ENCODE results near the gene KRT77. TPM values are rescaled to one million over a fixed set of nuclear protein-coding genes. Genes with fewer than 3 reads are reported as not detected.
A peak's percentile ranks its signal among the peaks of the same experiment; 100 is the strongest.

The KRT77 gene
- total RNA-seq, 1 donor = not detected

DNA sequence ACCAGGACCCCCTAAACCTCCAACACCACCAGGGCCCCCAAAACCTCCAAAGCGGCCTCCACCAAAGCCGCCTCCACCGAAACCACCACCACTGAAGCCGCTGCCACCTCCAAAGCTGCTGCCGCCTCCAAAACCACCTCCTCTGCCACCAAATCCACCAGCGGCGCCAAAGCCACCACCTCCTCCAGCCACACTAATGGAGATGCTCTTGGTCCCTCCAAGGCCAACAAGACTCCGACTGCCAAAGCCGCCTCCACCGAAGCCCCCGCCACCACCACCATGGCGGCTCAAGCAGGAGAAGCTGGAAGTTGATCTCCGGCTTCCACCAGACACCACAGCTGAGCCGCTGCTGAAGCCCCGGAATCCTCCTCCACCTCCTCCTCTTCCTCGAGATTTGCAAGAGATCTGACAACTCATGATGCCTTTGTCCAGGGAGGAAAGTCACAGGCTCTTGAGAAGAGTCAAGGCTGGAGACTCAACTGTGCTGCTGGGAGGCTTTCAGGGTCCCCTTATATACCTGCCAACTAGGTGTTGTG lies 51.5 kb downstream of the KRT77 start, which contains the start of gene KRT2:
TSS of gene KRT2 (minus strand) at position 486 of the 536 bp plus-strand sequence. CDS start at position 417, 69 bp downstream.
- H2AFZ ChIP-seq (ENCODE audit: low read length) = no peak within 1 kb of the TSS
- H3K27me3 ChIP-seq (ENCODE audit: insufficient read depth, low read length) = peaks cover 36% of the 10 kb centered on the region
- no peaks in the 10 kb centered on the region for H3K9me3 ChIP-seq (ENCODE audit: low read depth, low read length)
- H3K4me1 ChIP-seq (ENCODE audit: insufficient read depth, low read length) = no peaks in the 10 kb centered on the region
- H3K27ac ChIP-seq (ENCODE audit: low read depth, low read length) = no peak within 1 kb of the TSS
- H3K4me3 ChIP-seq (ENCODE audit: insufficient read depth, low read length) = no peak within 1 kb of the TSS
- no peaks in the 10 kb centered on the region for H4K20me1 ChIP-seq (ENCODE audit: insufficient read depth, low read length)
- no peaks in the 10 kb centered on the region for H3K79me2 ChIP-seq (ENCODE audit: insufficient read depth, low read length)
- DNase-seq (ENCODE audit: insufficient read length, low spot score, missing footprints) = no peak
- no peaks in the 10 kb centered on the region for H3K36me3 ChIP-seq (ENCODE audit: insufficient read depth, low read length)
- H3K4me2 ChIP-seq (ENCODE audit: insufficient read depth, low read length) = peak within 1 kb of the TSS; percentile 45
- TF ChIP-seq, protein P1, sequence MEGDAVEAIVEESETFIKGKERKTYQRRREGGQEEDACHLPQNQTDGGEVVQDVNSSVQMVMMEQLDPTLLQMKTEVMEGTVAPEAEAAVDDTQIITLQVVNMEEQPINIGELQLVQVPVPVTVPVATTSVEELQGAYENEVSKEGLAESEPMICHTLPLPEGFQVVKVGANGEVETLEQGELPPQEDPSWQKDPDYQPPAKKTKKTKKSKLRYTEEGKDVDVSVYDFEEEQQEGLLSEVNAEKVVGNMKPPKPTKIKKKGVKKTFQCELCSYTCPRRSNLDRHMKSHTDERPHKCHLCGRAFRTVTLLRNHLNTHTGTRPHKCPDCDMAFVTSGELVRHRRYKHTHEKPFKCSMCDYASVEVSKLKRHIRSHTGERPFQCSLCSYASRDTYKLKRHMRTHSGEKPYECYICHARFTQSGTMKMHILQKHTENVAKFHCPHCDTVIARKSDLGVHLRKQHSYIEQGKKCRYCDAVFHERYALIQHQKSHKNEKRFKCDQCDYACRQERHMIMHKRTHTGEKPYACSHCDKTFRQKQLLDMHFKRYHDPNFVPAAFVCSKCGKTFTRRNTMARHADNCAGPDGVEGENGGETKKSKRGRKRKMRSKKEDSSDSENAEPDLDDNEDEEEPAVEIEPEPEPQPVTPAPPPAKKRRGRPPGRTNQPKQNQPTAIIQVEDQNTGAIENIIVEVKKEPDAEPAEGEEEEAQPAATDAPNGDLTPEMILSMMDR (IDR thresholded peaks at IDR 0.05; ENCODE audit: extremely low read depth, low read depth, low read length) = no peak

DNA sequence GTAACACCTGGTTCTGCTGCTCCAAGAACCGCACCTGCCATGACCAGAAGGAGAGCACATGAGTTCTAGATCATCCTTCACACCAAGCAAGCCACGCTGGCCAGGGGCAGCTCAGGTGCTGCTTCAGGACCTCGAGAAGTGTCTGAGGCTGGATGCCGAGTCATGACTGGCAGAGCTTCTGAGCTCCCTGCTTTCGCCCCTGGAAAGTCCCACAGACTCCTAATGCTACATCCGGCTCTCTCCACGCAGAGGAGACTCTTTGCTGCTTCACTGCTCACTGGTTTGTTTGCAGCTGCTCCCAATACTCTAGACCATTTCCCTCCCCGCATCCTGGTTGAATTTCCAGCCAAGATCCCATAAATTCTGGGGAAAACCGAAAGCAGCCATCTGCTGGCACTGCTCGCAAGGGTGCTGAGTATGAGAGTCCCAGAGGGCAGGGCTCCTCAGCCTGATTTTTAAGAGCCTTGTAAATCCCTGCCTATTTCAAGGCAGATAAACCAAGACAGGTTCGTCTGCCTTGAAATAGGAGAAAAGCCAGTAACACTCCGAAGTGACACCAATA lies 52.7 kb downstream of the KRT77 start:
- DNase-seq (ENCODE audit: insufficient read length, low spot score, missing footprints) = peak; percentile 82
- Histone ChIP-seq H3K4me3 (ENCODE audit: insufficient read depth, low read length) (peak overlapping the region; percentile 38), H3K9me3 (ENCODE audit: low read depth, low read length) (no peaks in the 10 kb centered on the region), H3K36me3 (ENCODE audit: insufficient read depth, low read length) (no peaks in the 10 kb centered on the region), H3K79me2 (ENCODE audit: insufficient read depth, low read length) (no peaks in the 10 kb centered on the region), H3K27me3 (ENCODE audit: insufficient read depth, low read length) (peaks cover 36% of the 10 kb centered on the region), H2AFZ (ENCODE audit: low read length) (peak overlapping the region; percentile 3), H4K20me1 (ENCODE audit: insufficient read depth, low read length) (no peaks in the 10 kb centered on the region), H3K4me1 (ENCODE audit: insufficient read depth, low read length) (no peaks in the 10 kb centered on the region), H3K4me2 (ENCODE audit: insufficient read depth, low read length) (peak overlapping the region; percentile 45), H3K27ac (ENCODE audit: low read depth, low read length) (no peak overlapping the region)
- TF ChIP-seq, protein P1 (IDR thresholded peaks at IDR 0.05; ENCODE audit: extremely low read depth, low read depth, low read length) = no peak

DNA sequence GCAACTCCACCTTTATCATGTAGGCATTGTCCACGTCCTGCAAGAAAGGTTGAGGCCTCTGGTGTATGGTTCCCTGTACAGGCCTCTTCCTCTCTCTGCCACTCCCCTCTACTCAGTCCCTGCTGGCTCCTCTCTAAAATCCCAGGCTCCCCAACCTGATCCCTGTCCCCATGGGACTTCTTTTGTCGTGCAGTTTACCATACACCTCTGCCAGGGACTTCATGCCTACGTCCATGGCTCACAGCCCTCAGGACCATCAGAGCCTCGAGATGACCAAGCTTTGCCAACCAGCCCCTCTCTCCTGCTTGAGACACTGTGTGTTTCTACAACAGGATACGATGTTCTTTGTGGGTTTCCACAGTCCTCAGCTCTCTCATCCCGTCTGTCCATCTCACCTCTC lies 54.3 kb downstream of the KRT77 start:
- Histone ChIP-seq H2AFZ (ENCODE audit: low read length) (no peak overlapping the region), H3K9me3 (ENCODE audit: low read depth, low read length) (no peaks in the 10 kb centered on the region), H3K79me2 (ENCODE audit: insufficient read depth, low read length) (no peaks in the 10 kb centered on the region), H3K27me3 (ENCODE audit: insufficient read depth, low read length) (peaks cover 39% of the 10 kb centered on the region), H4K20me1 (ENCODE audit: insufficient read depth, low read length) (no peaks in the 10 kb centered on the region), H3K4me1 (ENCODE audit: insufficient read depth, low read length) (no peaks in the 10 kb centered on the region), H3K4me3 (ENCODE audit: insufficient read depth, low read length) (no peak overlapping the region), H3K36me3 (ENCODE audit: insufficient read depth, low read length) (no peaks in the 10 kb centered on the region), H3K27ac (ENCODE audit: low read depth, low read length) (no peak overlapping the region), H3K4me2 (ENCODE audit: insufficient read depth, low read length) (no peak overlapping the region)
- DNase-seq (ENCODE audit: insufficient read length, low spot score, missing footprints) = no peak
- TF ChIP-seq, protein P1 (IDR thresholded peaks at IDR 0.05; ENCODE audit: extremely low read depth, low read depth, low read length) = no peak

DNA sequence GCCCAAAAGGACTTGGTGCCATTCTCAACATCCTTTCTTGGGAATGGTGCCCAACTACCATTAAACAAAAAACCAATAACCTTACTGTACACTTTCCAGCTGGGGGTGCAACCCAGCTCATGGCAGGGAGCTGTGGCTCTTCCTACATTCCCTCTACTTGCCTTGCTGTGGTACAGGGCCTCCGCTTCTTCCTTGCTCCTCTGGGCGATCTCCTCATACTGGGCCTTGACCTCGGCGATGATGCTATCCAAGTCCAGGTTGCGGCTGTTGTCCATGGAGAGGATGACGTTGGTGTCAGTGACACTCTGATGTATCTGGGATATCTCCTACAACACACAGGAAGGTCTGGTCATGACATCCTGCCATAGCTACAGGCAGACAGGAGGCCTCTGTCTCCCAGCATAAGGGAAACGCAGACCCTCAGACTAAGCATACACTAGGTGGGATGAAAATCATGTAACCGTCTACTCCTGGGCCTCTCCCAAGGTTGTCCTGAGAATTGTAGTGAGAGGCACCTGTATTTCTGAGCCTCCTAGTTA lies 55.2 kb downstream of the KRT77 start:
- Histone ChIP-seq H3K27me3 (ENCODE audit: insufficient read depth, low read length) (peaks cover 37% of the 10 kb centered on the region), H3K4me2 (ENCODE audit: insufficient read depth, low read length) (no peak overlapping the region), H3K9me3 (ENCODE audit: low read depth, low read length) (no peaks in the 10 kb centered on the region), H4K20me1 (ENCODE audit: insufficient read depth, low read length) (no peaks in the 10 kb centered on the region), H3K4me1 (ENCODE audit: insufficient read depth, low read length) (no peaks in the 10 kb centered on the region), H2AFZ (ENCODE audit: low read length) (no peak overlapping the region), H3K4me3 (ENCODE audit: insufficient read depth, low read length) (no peak overlapping the region), H3K27ac (ENCODE audit: low read depth, low read length) (no peak overlapping the region), H3K36me3 (ENCODE audit: insufficient read depth, low read length) (no peaks in the 10 kb centered on the region), H3K79me2 (ENCODE audit: insufficient read depth, low read length) (no peaks in the 10 kb centered on the region)
- no peak for DNase-seq (ENCODE audit: insufficient read length, low spot score, missing footprints)
- TF ChIP-seq, protein P1 (IDR thresholded peaks at IDR 0.05; ENCODE audit: extremely low read depth, low read depth, low read length) = no peak

Measured in osteoblast (primary cell).